NCI-H1930 (cell line): Measurements from ENCODE around the gene PPIL4.

Experiments used
- DNase-seq, 2 experiments: peaks; one replicate each; lab custom pipeline; 2025; lab: John Stamatoyannopoulos, UW

PPIL4 gene

GRCh38 chr6:149459761-149460160, 86.1 kb downstream of the PPIL4 start:
- no peak for DNase-seq

- no peak for DNase-seq
These were observed 87.0 kb downstream of the PPIL4 start for GRCh38 chr6:149458806-149459205.

- no peak for DNase-seq
These were observed 87.6 kb downstream of the PPIL4 start for GRCh38 chr6:149458196-149458595.

GRCh38 chr6:149457316-149457884, 88.4 kb downstream of the PPIL4 start:
- DNase-seq = no peak

- DNase-seq = no peak
These were observed 89.4 kb downstream of the PPIL4 start for GRCh38 chr6:149456311-149457021.

GRCh38 chr6:149455031-149455732, 90.7 kb downstream of the PPIL4 start:
- no peak for DNase-seq
